Cardiac ventricle fibroblast (primary cell): ENCODE results near the gene TNIP3. TPM values are rescaled to one million over a fixed set of nuclear protein-coding genes. Genes with fewer than 3 reads are reported as not detected.

ENCODE experiments used
- total RNA-seq: library from RNA; depleted of rRNA; stranded (reverse); fragments of >200 nt; gene quantifications from 2 replicates; pipeline ENCODE4 v1.2.3, GENCODE V29; 2015

TNIP3 gene
- total RNA-seq: 0.44 TPM in 2 replicates

GRCh38 chr4:121164291-121164690, at the start of gene TNIP3:
Gene TNIP3 (minus strand): TSS chr4:121164321. CDS start chr4:121164125, 196 bp downstream.

Other genes starting within 250 kb of the TNIP3 start
- gene PRDM5, start 241.6 kb downstream of the TNIP3 start, total RNA-seq: 5.1 and 11.0 TPM in 2 replicates
- 0.12 and 0.20 TPM in 2 replicates for gene NDNF, start 91.8 kb downstream of the TNIP3 start, total RNA-seq
- gene QRFPR, start 216.7 kb upstream of the TNIP3 start, total RNA-seq: not detected in 2 replicates